Activated T-helper 2 cell treated with anti-CD3 and anti-CD28 coated beads, Interferon-gamma antibody, Interleukin-2, Interleukin-4, amounts not matched to agents 10 μg/mL and 5 μg/mL and 100 μg/mL, durations not matched to agents 14 hours and 24 hours and 36 hours (primary cell): ENCODE data around the gene CDH1. TPM values are rescaled to one million over a fixed set of nuclear protein-coding genes. Genes with fewer than 3 reads are reported as not detected.
"Not testable (repeated sequence)": the region's sequence is repeated elsewhere in the genome, so short reads cannot be mapped to it uniquely, and the experiment has no call there.

Experiments
- DNase-seq: peaks from one replicate; pipeline ENCODE4 v3.0.0; 2021; ENCODE audit warnings: low spot score
- H3K27ac Mint-ChIP-seq: one replicate; pipeline ENCODE4 v1.8.0; 2021; ENCODE audit warnings: mixed read lengths
- H3K27me3 Mint-ChIP-seq: one replicate; pipeline ENCODE4 v1.8.0; 2021; ENCODE audit warnings: low read depth, mixed read lengths
- H3K36me3 Mint-ChIP-seq: one replicate; pipeline ENCODE4 v1.8.0; 2021; ENCODE audit warnings: low read depth, mixed read lengths
- H3K4me1 Mint-ChIP-seq: one replicate; pipeline ENCODE4 v1.8.0; 2021; ENCODE audit warnings: low read depth, mixed read lengths
- H3K4me3 Mint-ChIP-seq: one replicate; pipeline ENCODE4 v1.8.0; 2021; ENCODE audit warnings: low read depth, mild to moderate bottlenecking, moderate library complexity, mixed read lengths
- H3K9me3 Mint-ChIP-seq: one replicate; pipeline ENCODE4 v1.8.0; 2021; ENCODE audit warnings: mixed read lengths
- intact Hi-C: fragments of 100-400 bp; cut with micrococcal nuclease; formaldehyde crosslinking; loops from one replicate; pipeline ENCODE4 v1.15.1; 2023
- total RNA-seq: library from RNA; stranded (reverse); gene quantifications from 2 replicates; pipeline ENCODE4 v1.2.3, GENCODE V29; 2022

The CDH1 gene
- total RNA-seq, 1 donor from 2014 or later, result 1.0 TPM

- Mint-ChIP-seq H3K27ac (no peak overlapping the region), H3K9me3 (no peaks in the 10 kb centered on the region), H3K36me3 (no peaks in the 10 kb centered on the region), H3K4me3 (no peak overlapping the region), H3K4me1 (peaks cover 14% of the 10 kb centered on the region), H3K27me3 (peaks cover 40% of the 10 kb centered on the region)
- DNase-seq, result no peak
- intact Hi-C loops, result no loop called here
These were observed 35.8 kb downstream of the CDH1 start for GRCh38 chr16:68772871-68773270.

GRCh38 chr16:68774982-68775634 is 38.0 kb downstream of the CDH1 start:
- no peak overlapping the region for H3K4me3 Mint-ChIP-seq
- intact Hi-C loops, result no loop called here
- H3K36me3 Mint-ChIP-seq, result no peaks in the 10 kb centered on the region
- no peak overlapping the region for H3K27ac Mint-ChIP-seq
- H3K9me3 Mint-ChIP-seq, result no peaks in the 10 kb centered on the region
- no peak for DNase-seq
- peaks cover 11% of the 10 kb centered on the region for H3K4me1 Mint-ChIP-seq
- H3K27me3 Mint-ChIP-seq, result peaks cover 38% of the 10 kb centered on the region

- Mint-ChIP-seq H3K27me3 (peaks cover 38% of the 10 kb centered on the region), H3K36me3 (no peaks in the 10 kb centered on the region)
- intact Hi-C loops, result no loop called here
These were observed 39.9 kb downstream of the CDH1 start for GRCh38 chr16:68776821-68777485.

GRCh38 chr16:68778551-68779231 is 41.6 kb downstream of the CDH1 start:
- Mint-ChIP-seq H3K4me3 (no peak overlapping the region), H3K9me3 (no peaks in the 10 kb centered on the region), H3K27ac (no peak overlapping the region), H3K4me1 (peaks cover 18% of the 10 kb centered on the region), H3K27me3 (peaks cover 34% of the 10 kb centered on the region), H3K36me3 (no peaks in the 10 kb centered on the region)
- no peak for DNase-seq
- intact Hi-C loops, result no loop called here

More at GRCh38 chr16:68776821-68777485, 39.9 kb downstream of the CDH1 start:
- H3K4me1 Mint-ChIP-seq, result peaks cover 13% of the 10 kb centered on the region
- peak; percentile 19 for DNase-seq
- no peaks in the 10 kb centered on the region for H3K9me3 Mint-ChIP-seq
- H3K4me3 Mint-ChIP-seq, result no peak overlapping the region
- no peak overlapping the region for H3K27ac Mint-ChIP-seq

GRCh38 chr16:68779891-68780290 is 42.8 kb downstream of the CDH1 start:
- H3K4me1 Mint-ChIP-seq, result peaks cover 18% of the 10 kb centered on the region
- H3K27ac Mint-ChIP-seq, result no peak overlapping the region
- H3K9me3 Mint-ChIP-seq, result no peaks in the 10 kb centered on the region
- intact Hi-C loops, result no loop called here
- H3K4me3 Mint-ChIP-seq, result no peak overlapping the region
- peaks cover 41% of the 10 kb centered on the region for H3K27me3 Mint-ChIP-seq
- H3K36me3 Mint-ChIP-seq, result no peaks in the 10 kb centered on the region
- DNase-seq, result no peak

- Mint-ChIP-seq H3K27me3 (peaks cover 43% of the 10 kb centered on the region), H3K27ac (no peak overlapping the region)
- intact Hi-C loops, result loop anchor here (1.0 kb wide), 1 partner anchor 25 kb away; no protein-coding TSS in a partner anchor
These were observed 44.7 kb downstream of the CDH1 start for GRCh38 chr16:68781784-68782183.

GRCh38 chr16:68782198-68783174 is 45.4 kb downstream of the CDH1 start:
- Mint-ChIP-seq H3K4me1 (peaks cover 7% of the 10 kb centered on the region), H3K4me3 (no peak overlapping the region), H3K27ac (no peak overlapping the region), H3K9me3 (no peaks in the 10 kb centered on the region), H3K36me3 (no peaks in the 10 kb centered on the region), H3K27me3 (peaks cover 47% of the 10 kb centered on the region)
- DNase-seq, result no peak
- intact Hi-C loops, result loop anchor here (1.0 kb wide), 1 partner anchor 26 kb away; no protein-coding TSS in a partner anchor

More at GRCh38 chr16:68781784-68782183, 44.7 kb downstream of the CDH1 start:
- H3K4me3 Mint-ChIP-seq, result no peak overlapping the region
- DNase-seq, result no peak
- H3K9me3 Mint-ChIP-seq, result no peaks in the 10 kb centered on the region
- peaks cover 10% of the 10 kb centered on the region for H3K4me1 Mint-ChIP-seq
- no peaks in the 10 kb centered on the region for H3K36me3 Mint-ChIP-seq

GRCh38 chr16:68784226-68784625 is 47.1 kb downstream of the CDH1 start:
- no peak overlapping the region for H3K27ac Mint-ChIP-seq
- intact Hi-C loops, result no loop called here
- peaks cover 7% of the 10 kb centered on the region for H3K4me1 Mint-ChIP-seq
- H3K36me3 Mint-ChIP-seq, result no peaks in the 10 kb centered on the region
- H3K27me3 Mint-ChIP-seq, result peaks cover 45% of the 10 kb centered on the region
- H3K9me3 Mint-ChIP-seq, result no peaks in the 10 kb centered on the region
- DNase-seq, result no peak
- H3K4me3 Mint-ChIP-seq, result no peak overlapping the region

GRCh38 chr16:68784721-68785120 is 47.6 kb downstream of the CDH1 start:
- H3K36me3 Mint-ChIP-seq, result no peaks in the 10 kb centered on the region
- no peaks in the 10 kb centered on the region for H3K9me3 Mint-ChIP-seq
- H3K4me3 Mint-ChIP-seq, result no peak overlapping the region
- intact Hi-C loops, result no loop called here
- peaks cover 42% of the 10 kb centered on the region for H3K27me3 Mint-ChIP-seq
- DNase-seq, result no peak
- H3K27ac Mint-ChIP-seq, result no peak overlapping the region
- peaks cover 7% of the 10 kb centered on the region for H3K4me1 Mint-ChIP-seq

- Mint-ChIP-seq H3K4me3 (no peak overlapping the region), H3K4me1 (peaks cover 7% of the 10 kb centered on the region), H3K27me3 (peaks cover 38% of the 10 kb centered on the region), H3K36me3 (no peaks in the 10 kb centered on the region), H3K27ac (no peak overlapping the region), H3K9me3 (no peaks in the 10 kb centered on the region)
- no peak for DNase-seq
- intact Hi-C loops, result no loop called here
These were observed 48.6 kb downstream of the CDH1 start for GRCh38 chr16:68785715-68786114.

- DNase-seq, result no peak
- H3K36me3 Mint-ChIP-seq, result no peaks in the 10 kb centered on the region
- H3K27ac Mint-ChIP-seq, result no peak overlapping the region
- intact Hi-C loops, result no loop called here
- H3K4me1 Mint-ChIP-seq, result peaks cover 5% of the 10 kb centered on the region
- H3K4me3 Mint-ChIP-seq, result no peak overlapping the region
- H3K9me3 Mint-ChIP-seq, result no peaks in the 10 kb centered on the region
- H3K27me3 Mint-ChIP-seq, result peaks cover 36% of the 10 kb centered on the region
These were observed 49.8 kb downstream of the CDH1 start for GRCh38 chr16:68786685-68787418.

GRCh38 chr16:68787419-68787807 is 50.3 kb downstream of the CDH1 start:
- intact Hi-C loops, result not testable (repeated sequence)

More at GRCh38 chr16:68787419-68787807, 50.3 kb downstream of the CDH1 start:
- H3K9me3 Mint-ChIP-seq, H3K4me1 Mint-ChIP-seq, H3K36me3 Mint-ChIP-seq, DNase-seq, H3K27ac Mint-ChIP-seq, H3K4me3 Mint-ChIP-seq: not testable (repeated sequence)
- H3K27me3 Mint-ChIP-seq, result peaks cover 36% of the 10 kb centered on the region
